KG1 (cell line): ENCODE results near the gene CES3.
"Not testable (repeated sequence)": the region's sequence is repeated elsewhere in the genome, so short reads cannot be mapped to it uniquely, and the experiment has no call there.

Experiments used
- DNase-seq: peaks from one replicate; lab custom pipeline; 2025; lab: John Stamatoyannopoulos, UW

The CES3 gene

GRCh38 chr16:66926961-66927436, 34.1 kb upstream of the CES3 start:
- no peak for DNase-seq

GRCh38 chr16:66927918-66928649, 33.0 kb upstream of the CES3 start:
- DNase-seq, result no peak

- DNase-seq, result no peak
These were observed 32.2 kb upstream of the CES3 start for GRCh38 chr16:66928702-66929388.

- no peak for DNase-seq
These were observed 30.9 kb upstream of the CES3 start for GRCh38 chr16:66930189-66930588.

- no peak for DNase-seq
These were observed 29.4 kb upstream of the CES3 start for GRCh38 chr16:66931665-66932064.

GRCh38 chr16:66932076-66932475, 29.0 kb upstream of the CES3 start:
- DNase-seq, result no peak

GRCh38 chr16:66933776-66934137, 27.3 kb upstream of the CES3 start:
- DNase-seq, result no peak

GRCh38 chr16:66934138-66934838, 26.8 kb upstream of the CES3 start, which contains the start of gene CIAO2B:
Gene CIAO2B, minus strand, starts transcription at chr16:66934402. Its CDS starts 38 bp downstream, at chr16:66934364.
- DNase-seq, result peak; percentile 62

GRCh38 chr16:66934839-66935313, 26.2 kb upstream of the CES3 start:
- DNase-seq, result not testable (repeated sequence)

GRCh38 chr16:66935314-66936011, 25.6 kb upstream of the CES3 start, which contains the start of gene CES2:
Gene CES2, plus strand, starts transcription at chr16:66935516. Its CDS starts 120 bp downstream, at chr16:66935636.
- DNase-seq, result no peak

GRCh38 chr16:66936462-66936861, 24.6 kb upstream of the CES3 start:
- no peak for DNase-seq

GRCh38 chr16:66936889-66937554, 24.0 kb upstream of the CES3 start:
- no peak for DNase-seq

- no peak for DNase-seq
These were observed 23.2 kb upstream of the CES3 start for GRCh38 chr16:66937725-66938337.

- no peak for DNase-seq
These were observed 21.7 kb upstream of the CES3 start for GRCh38 chr16:66939366-66939765.

GRCh38 chr16:66940236-66940635, 20.8 kb upstream of the CES3 start:
- no peak for DNase-seq

- DNase-seq, result no peak
These were observed 18.1 kb upstream of the CES3 start for GRCh38 chr16:66942981-66943380.

GRCh38 chr16:66943426-66944053, 17.5 kb upstream of the CES3 start:
- no peak for DNase-seq

GRCh38 chr16:66944054-66944441, 17.0 kb upstream of the CES3 start:
- DNase-seq, result no peak

- not testable (repeated sequence) for DNase-seq
These were observed 16.1 kb upstream of the CES3 start for GRCh38 chr16:66944971-66945370.

- DNase-seq, result no peak
These were observed 15.1 kb upstream of the CES3 start for GRCh38 chr16:66945939-66946338.
